GM21381 (cell line): ENCODE measurements around the gene BICRA.

Experiments
- ATAC-seq: cut with Tn5 transposase; IDR thresholded peaks from one replicate; pipeline ENCODE4 v1.9.1; 2021; ENCODE audit warnings: mild to moderate bottlenecking, moderate library complexity; ENCODE audit not compliant: unreplicated experiment

Gene BICRA

GRCh38 chr19:47600246-47601179 is 8.4 kb upstream of the BICRA start:
- ATAC-seq, result peak; percentile 90

- no peak for ATAC-seq
Observed at GRCh38 chr19:47601180-47601904, 7.6 kb upstream of the BICRA start.

GRCh38 chr19:47603706-47604565 is 5.0 kb upstream of the BICRA start:
- ATAC-seq, result no peak

- ATAC-seq, result no peak
Observed at GRCh38 chr19:47607564-47608073, 1.3 kb upstream of the BICRA start.

DNA sequence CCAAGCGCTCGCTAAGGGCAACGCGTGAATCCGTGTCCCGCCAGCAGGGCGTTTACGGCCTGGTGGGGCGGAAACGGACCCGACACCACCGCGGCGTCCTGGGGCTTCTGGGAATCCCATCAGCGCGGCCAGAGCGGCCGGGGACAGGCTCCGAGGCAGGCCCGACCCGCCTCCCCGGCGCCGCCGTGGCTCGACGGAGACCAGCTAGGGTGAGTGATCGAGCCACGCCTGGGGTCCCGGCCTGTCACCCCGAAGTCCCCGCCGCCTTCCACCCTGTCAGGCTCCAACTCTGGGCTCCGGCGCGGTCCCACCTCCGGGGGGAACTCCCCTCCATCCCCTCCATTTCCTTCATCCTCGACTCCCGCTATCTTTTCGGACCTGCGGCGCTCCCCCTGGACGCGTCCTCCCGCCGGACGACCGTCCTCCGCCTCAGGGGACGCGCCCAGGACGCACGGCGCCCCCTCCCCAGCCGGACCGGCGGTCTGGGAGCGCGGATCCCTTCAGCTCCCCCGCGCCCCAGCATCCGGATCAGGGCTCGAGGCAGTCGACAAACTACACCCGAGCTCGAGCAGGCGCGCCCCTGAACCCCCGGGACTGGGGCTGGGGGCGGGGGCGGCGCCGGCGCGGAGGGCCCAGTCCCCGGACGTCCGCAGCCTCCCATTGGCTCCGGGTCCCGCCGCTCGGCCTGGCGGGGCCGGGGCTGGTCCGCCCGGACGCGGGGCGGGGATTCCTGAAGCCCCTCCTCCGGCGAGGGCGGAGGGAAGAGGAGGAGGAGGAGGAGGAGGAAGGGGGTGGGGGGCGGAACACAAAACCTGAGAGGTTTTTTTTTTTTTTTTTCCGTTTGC is 638 bp upstream of the BICRA start:
- peak; percentile 79 for ATAC-seq

GRCh38 chr19:47609906-47610894 is 1.3 kb downstream of the BICRA start:
- ATAC-seq, result no peak

GRCh38 chr19:47610902-47611301 is 2.0 kb downstream of the BICRA start:
- no peak for ATAC-seq

DNA sequence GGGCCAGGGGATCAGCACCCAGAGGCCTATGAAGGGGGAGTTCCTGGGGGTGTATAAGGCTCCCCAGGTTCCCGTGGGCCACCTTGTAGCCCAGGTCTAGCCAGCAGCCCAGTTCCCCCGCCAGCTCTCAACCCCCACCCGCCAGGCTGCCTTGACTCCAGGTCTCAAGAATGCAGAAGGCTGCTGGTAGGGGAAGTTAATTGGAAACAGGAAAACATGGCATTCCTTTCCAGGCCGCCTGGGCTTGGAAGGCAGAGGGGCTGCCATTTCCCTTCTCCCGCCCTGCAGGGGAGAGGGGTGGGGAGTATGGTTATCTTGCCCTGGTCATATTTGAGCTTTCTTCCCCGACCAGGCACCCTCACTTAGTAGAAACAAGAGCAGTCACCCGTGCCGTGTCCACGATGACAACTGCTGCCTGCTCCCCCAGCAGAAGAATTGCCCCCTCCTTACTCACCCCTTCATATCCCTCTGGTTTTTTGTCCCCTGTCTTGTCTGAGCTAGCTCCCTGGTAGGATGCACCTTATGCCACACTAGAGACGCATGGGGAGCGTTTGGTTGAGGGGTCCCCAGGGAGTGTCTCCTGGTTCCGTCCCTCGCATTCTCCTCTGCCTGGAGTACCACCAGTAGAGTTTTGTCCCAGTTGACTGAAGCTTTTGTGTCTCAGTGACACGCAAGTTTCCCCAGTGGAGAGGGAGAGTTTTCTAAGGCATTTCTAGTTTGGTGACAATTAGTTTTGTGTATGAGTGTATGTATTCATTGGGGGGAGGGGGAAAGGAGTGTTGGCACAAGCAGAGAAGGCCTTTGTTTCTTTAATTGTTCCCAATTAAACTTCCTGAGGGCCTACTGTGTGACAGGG is 4.5 kb downstream of the BICRA start:
- no peak for ATAC-seq

DNA sequence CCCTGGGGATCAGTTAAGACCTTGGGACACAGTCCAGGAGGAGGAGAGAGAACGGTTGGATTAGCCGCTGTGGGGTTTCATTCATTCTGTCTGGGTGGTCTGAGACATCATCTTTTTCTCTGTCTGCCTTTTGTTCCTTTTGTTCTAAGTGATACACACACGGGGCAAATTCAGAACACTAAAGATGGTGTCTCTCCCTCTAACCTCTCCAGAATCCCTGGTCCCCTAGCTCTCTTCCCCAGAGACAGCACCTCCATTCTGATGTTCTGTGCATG is 5.0 kb downstream of the BICRA start:
- ATAC-seq, result no peak

DNA sequence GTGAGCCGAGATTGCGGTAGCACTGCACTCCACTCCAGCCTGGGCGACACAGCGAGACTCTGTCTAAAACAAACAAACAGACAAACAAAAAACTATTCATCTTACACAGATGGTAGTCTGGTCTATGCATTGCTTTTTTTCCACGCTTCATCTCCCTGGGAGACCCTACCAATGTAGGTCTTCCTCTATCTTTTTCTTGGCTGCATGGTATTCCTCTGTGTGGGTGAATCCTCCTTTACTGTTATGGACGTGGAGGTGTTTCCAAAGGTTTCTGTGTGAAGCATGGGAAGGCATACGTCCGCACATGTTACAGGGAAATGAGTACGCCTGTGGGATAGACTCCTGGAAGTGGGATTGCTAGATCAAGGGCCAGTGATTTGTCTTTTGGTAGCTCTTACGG is 5.6 kb downstream of the BICRA start:
- no peak for ATAC-seq

DNA sequence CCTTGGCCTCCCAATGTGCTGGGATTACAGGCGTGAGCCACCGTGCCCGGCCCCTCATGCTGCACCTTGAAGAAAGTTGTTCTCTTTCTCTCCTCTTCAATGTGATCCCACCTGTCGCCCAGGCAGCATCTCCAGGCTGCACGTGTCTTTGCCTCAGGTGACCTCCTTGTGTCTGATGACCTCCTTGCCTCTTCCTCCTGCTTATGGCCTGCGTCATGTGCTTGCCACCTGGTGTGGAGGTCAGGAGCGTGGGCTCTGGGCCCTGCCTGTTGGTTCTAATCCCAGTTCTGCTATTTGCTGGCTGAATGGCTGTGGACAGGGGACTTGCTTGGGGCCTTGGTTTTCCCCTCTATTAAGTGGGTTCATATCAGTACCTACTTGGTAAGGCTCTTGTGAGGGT is 6.3 kb downstream of the BICRA start:
- no peak for ATAC-seq

DNA sequence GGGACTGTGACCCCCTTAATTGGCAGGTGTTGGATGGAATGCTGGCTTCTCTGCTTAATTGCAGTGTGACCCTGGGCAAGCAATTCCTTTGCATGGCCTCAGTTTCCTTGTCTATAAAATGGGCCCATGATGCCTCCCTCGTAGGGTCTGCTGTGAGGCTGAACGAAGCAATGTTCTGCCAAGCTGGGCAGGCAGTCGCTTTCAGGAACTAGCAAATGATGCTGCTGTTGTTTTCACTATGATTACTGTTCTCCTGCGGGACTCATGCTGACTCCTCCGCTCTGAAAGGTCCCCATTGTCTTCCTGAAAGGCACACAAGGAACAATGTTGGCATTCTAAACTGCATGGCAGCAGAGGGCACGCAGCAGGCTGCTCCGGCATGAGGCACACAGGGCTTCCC is 6.8 kb downstream of the BICRA start:
- no peak for ATAC-seq

- no peak for ATAC-seq
Observed at GRCh38 chr19:47618771-47619170, 9.8 kb downstream of the BICRA start.

GRCh38 chr19:47619763-47620162 is 10.8 kb downstream of the BICRA start:
- no peak for ATAC-seq

GRCh38 chr19:47623151-47623920 is 14.4 kb downstream of the BICRA start:
- no peak for ATAC-seq

DNA sequence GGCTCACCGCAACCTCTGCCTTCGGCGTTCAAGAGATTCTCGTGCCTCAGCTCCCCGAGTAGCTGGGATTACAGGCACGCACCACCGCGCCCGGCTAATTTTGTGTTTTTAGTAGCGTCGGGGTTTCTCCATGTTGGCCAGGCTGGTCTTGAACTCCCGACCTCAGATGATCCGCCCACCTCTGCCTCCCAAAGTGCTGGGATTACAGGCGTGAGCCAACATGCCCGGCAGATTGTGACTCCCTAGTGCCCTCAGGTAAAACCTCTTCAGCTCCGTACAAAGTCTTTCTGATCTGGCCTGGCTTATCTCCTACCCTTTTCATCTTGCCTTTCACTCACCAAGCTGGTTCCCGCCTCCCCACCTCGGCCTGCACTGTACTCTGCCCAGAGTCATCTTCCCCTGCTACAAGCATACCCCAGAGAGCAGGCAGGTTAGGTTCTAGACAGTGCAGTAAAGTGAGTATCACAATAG is 15.0 kb downstream of the BICRA start:
- ATAC-seq, result no peak

DNA sequence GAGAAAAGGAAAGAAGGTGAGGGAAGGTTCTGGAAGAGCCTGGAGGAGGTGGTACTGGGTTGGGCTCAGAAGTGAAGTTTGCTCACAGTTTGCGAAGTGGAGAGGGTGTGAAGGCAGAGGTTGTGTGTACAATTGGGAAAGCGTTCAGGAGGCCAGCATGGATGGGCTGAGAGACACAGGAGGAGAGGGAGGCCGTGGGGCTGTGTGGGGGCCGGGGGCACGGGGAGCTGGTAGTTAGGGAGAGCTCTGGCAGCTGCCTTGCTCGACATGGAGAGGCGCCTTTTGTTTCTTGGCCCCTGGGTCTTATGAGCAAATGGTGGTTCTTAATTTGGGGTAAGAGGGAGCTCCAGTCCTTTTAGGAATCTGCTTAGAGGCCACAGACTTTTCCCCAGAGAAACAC is 16.7 kb downstream of the BICRA start:
- no peak for ATAC-seq
